Activated CD8-positive, alpha-beta memory T cell treated with anti-CD3 and anti-CD28 coated beads for 24 hours (primary cell): ENCODE data around the gene RFWD3.

Experiments used
- DNase-seq: peaks from one replicate; pipeline ENCODE4 v3.0.0-alpha.2; 2020

RFWD3 gene

DNA sequence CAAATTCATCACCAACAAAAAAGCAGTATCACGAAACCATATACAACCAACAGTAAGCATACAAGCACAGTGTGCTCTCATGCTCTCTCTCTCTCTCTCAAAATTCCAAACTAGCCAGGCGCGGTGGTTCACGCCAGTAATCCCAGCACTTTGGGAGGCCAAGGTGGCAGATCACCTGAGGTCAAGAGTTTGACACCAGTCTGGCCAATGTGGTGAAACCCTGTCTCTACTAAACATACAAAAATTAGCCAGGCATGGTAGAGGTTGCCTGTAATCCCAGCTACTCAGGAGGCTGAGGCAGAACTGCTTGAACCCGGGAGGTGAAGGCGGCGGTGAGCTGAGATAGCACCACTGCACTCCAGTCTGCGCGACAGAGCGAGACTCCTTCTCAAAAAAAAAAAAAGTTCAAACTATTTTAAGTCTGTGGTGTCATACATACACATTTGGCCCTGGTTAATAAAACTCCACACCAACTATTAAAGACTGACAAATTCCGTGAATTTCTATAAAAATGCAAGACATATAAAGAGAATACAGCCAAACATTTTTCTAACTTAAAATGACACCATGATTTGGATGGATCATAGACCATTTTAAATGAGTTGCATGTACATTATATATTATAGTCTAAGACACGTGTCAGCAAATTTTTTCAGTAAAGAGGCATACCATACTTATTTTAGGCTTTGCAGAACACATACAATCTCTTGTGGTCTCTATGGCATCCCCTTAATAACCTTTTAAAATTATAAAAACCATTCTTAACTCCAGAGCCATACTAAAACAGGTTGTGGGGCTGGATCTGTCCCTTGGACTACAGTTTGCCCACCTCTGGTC is 90.7 kb downstream of the RFWD3 start:
- no peak for DNase-seq

DNA sequence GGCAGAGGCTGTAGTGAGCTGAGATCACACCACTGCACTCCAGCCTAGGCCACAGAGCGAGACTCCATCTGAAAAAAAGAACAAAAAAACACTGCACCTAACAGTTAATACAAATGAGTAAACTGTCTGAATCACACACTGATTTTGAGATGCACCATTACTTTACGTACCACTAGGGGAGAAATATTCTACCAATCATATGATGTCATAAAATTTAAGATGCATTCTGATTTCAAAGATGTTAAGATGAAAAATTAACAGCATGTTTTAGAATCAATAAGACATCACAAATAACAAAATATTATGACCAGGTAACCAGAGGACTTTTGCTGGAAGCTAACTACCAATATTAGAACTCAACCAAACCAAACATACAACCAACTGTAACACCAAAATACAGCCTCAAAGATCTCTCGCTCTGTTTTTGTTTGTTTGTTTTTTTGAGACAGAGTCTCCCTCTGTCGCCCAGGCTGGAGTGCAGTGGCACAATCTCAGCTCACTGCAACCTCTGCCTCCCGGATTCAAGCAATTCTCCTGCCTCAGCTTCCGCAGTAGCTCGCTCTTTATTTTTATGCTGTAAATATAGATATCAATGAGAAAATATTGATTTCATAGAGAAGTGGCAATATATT is 91.4 kb downstream of the RFWD3 start:
- DNase-seq, result no peak

DNA sequence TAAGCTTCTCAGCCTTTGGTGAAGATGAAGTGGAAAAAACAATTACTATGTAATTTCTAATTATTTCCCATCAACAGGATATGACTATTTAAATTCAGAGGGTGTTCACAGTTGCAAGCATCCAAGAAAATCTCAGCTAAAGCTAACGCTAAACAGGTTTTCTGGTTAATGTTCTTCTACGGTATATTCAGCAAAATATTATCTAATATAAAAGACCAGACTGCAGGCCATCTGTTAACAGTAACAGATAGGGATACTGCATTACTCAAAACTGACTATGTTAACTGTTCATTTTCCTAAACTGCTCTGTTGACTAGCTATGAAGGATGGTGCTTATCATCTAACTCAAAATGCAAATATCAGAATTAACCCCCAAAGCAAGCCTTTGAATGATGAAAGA is 92.5 kb downstream of the RFWD3 start:
- DNase-seq, result no peak

DNA sequence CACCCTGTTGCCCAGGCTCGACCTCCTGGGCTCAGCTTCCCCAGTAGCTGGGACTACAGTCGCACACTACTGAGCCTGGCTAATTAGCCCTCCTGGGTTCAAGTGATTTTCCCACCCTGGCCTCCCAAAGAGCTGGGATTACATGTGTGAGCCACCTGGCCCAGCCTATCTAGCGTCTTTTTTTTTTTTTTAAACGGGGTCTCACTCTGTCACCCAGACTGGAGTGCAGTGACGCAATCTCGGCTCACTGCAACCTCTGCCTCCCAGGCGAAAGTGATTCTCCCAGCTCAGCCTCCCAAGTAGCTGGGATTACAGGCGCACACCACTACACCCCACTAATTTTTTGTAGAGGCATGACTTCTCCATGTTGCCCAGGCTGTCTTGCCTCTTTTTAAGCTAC is 93.1 kb downstream of the RFWD3 start:
- DNase-seq, result no peak
